Measurements from ENCODE around the gene FADS2. TPM values are rescaled to one million over a fixed set of nuclear protein-coding genes. Genes with fewer than 3 reads are reported as not detected.

FADS2 gene
- polyA plus RNA-seq, 3 donors from 2014 or later: 21.9 to 28.7 (median 22.0) TPM

GRCh38 chr11:61802605-61803004, 25.5 kb upstream of the FADS2 start:
- Mint-ChIP-seq H3K4me1 (peaks cover 0 to 3% of the 10 kb centered on the region in 2 donors), H3K9me3 (no peaks in the 10 kb centered on the region), H3K4me3 (no peak overlapping the region), H3K27ac (no peak overlapping the region), H3K27me3 (ENCODE audit: low read depth in 3 of 3) (peaks cover 0 to 3% (median 0%) of the 10 kb centered on the region in 3 donors), H3K36me3 (peaks cover 0 to 7% (median 4%) of the 10 kb centered on the region in 3 donors)
- DNase-seq: no peak

GRCh38 chr11:61803889-61804647, 24.0 kb upstream of the FADS2 start:
- H3K4me1 Mint-ChIP-seq: peaks cover 0 to 3% of the 10 kb centered on the region in 2 donors
- H3K27ac Mint-ChIP-seq: peak overlapping the region in 3 of 6 donors; percentile 23 to 43 (median 31)
- H3K4me3 Mint-ChIP-seq: no peak overlapping the region
- H3K27me3 Mint-ChIP-seq (ENCODE audit: low read depth in 3 of 3): peaks cover 0 to 1% (median 0%) of the 10 kb centered on the region in 3 donors
- H3K9me3 Mint-ChIP-seq: no peaks in the 10 kb centered on the region
- no peak for DNase-seq
- peaks cover 0 to 7% (median 7%) of the 10 kb centered on the region in 3 donors for H3K36me3 Mint-ChIP-seq

GRCh38 chr11:61805146-61805545, 23.0 kb upstream of the FADS2 start:
- no peak for DNase-seq
- H3K27me3 Mint-ChIP-seq (ENCODE audit: low read depth in 3 of 3): peaks cover 0 to 1% (median 0%) of the 10 kb centered on the region in 3 donors
- no peak overlapping the region for H3K27ac Mint-ChIP-seq
- H3K9me3 Mint-ChIP-seq: no peaks in the 10 kb centered on the region
- peaks cover 0 to 10% (median 7%) of the 10 kb centered on the region in 3 donors for H3K36me3 Mint-ChIP-seq
- H3K4me1 Mint-ChIP-seq: peaks cover 0 to 3% of the 10 kb centered on the region in 2 donors
- H3K4me3 Mint-ChIP-seq: no peak overlapping the region

GRCh38 chr11:61806785-61807184, 21.3 kb upstream of the FADS2 start:
- Mint-ChIP-seq H3K4me1 (no peaks in the 10 kb centered on the region), H3K36me3 (peaks cover under 1 to 14% (median 7%) of the 10 kb centered on the region in 3 donors), H3K4me3 (no peak overlapping the region), H3K27me3 (ENCODE audit: low read depth in 3 of 3) (peaks cover 0 to 1% (median 0%) of the 10 kb centered on the region in 3 donors), H3K9me3 (no peaks in the 10 kb centered on the region), H3K27ac (no peak overlapping the region)
- no peak for DNase-seq

- Mint-ChIP-seq H3K36me3 (peaks cover 0 to 9% (median 4%) of the 10 kb centered on the region in 3 donors), H3K4me3 (no peak overlapping the region), H3K27ac (no peak overlapping the region), H3K4me1 (peaks cover 7 to 8% of the 10 kb centered on the region in 2 donors), H3K9me3 (no peaks in the 10 kb centered on the region), H3K27me3 (ENCODE audit: low read depth in 3 of 3) (peaks cover 2% of the 10 kb centered on the region in 3 donors)
- DNase-seq: no peak
Measured at GRCh38 chr11:61810671-61811175, 17.4 kb upstream of the FADS2 start.

- H3K4me3 Mint-ChIP-seq: no peak overlapping the region
Measured at GRCh38 chr11:61811831-61812230, 16.3 kb upstream of the FADS2 start.

GRCh38 chr11:61812736-61813411, 15.2 kb upstream of the FADS2 start:
- peaks cover 0 to 9% (median 4%) of the 10 kb centered on the region in 3 donors for H3K36me3 Mint-ChIP-seq
- H3K9me3 Mint-ChIP-seq: no peaks in the 10 kb centered on the region
- H3K27me3 Mint-ChIP-seq (ENCODE audit: low read depth in 3 of 3): peaks cover 4% of the 10 kb centered on the region in 3 donors
- peak overlapping the region in 1 of 6 donors; percentile 21 for H3K27ac Mint-ChIP-seq
- H3K4me1 Mint-ChIP-seq: peaks cover 13 to 22% of the 10 kb centered on the region in 2 donors
- DNase-seq: no peak
- peak overlapping the region in 1 of 5 donors; percentile 7 for H3K4me3 Mint-ChIP-seq

More at GRCh38 chr11:61811831-61812230, 16.3 kb upstream of the FADS2 start:
- peaks cover 10 to 14% of the 10 kb centered on the region in 2 donors for H3K4me1 Mint-ChIP-seq
- no peak for DNase-seq
- H3K36me3 Mint-ChIP-seq: peaks cover 0 to 9% (median 4%) of the 10 kb centered on the region in 3 donors
- H3K27ac Mint-ChIP-seq: peak overlapping the region in 1 of 6 donors; percentile 22
- H3K27me3 Mint-ChIP-seq (ENCODE audit: low read depth in 3 of 3): peaks cover 3 to 4% (median 4%) of the 10 kb centered on the region in 3 donors
- no peaks in the 10 kb centered on the region for H3K9me3 Mint-ChIP-seq

GRCh38 chr11:61814247-61814957, 13.7 kb upstream of the FADS2 start:
- Mint-ChIP-seq H3K36me3 (peaks cover 0 to 7% (median 4%) of the 10 kb centered on the region in 3 donors), H3K27ac (peak overlapping the region in 5 of 6 donors; percentile 25 to 93 (median 71)), H3K4me1 (peaks cover 13 to 22% of the 10 kb centered on the region in 2 donors), H3K27me3 (ENCODE audit: low read depth in 3 of 3) (peaks cover 4% of the 10 kb centered on the region in 3 donors), H3K4me3 (peak overlapping the region; percentile 89 to 96 (median 95)), H3K9me3 (no peaks in the 10 kb centered on the region)
- DNase-seq: peak; percentile 23 to 31 (median 30)

- peak overlapping the region; percentile 89 to 96 (median 95) for H3K4me3 Mint-ChIP-seq
- peak; percentile 46 to 54 (median 50) for DNase-seq
Measured at GRCh38 chr11:61814958-61815789, 12.9 kb upstream of the FADS2 start.

GRCh38 chr11:61815790-61816735, 12.0 kb upstream of the FADS2 start:
- peak overlapping the region; percentile 48 to 93 (median 86) for H3K27ac Mint-ChIP-seq
- peak overlapping the region; percentile 89 to 96 (median 95) for H3K4me3 Mint-ChIP-seq
- H3K9me3 Mint-ChIP-seq: no peaks in the 10 kb centered on the region
- peaks cover 0 to 4% (median 0%) of the 10 kb centered on the region in 3 donors for H3K36me3 Mint-ChIP-seq
- peak; percentile 49 to 60 (median 51) for DNase-seq
- H3K27me3 Mint-ChIP-seq (ENCODE audit: low read depth in 3 of 3): peaks cover 4% of the 10 kb centered on the region in 3 donors
- H3K4me1 Mint-ChIP-seq: peaks cover 13 to 22% of the 10 kb centered on the region in 2 donors

More at GRCh38 chr11:61814958-61815789, 12.9 kb upstream of the FADS2 start:
- H3K4me1 Mint-ChIP-seq: peaks cover 13 to 22% of the 10 kb centered on the region in 2 donors
- peaks cover 0 to 4% (median 3%) of the 10 kb centered on the region in 3 donors for H3K36me3 Mint-ChIP-seq
- peaks cover 4% of the 10 kb centered on the region in 3 donors for H3K27me3 Mint-ChIP-seq (ENCODE audit: low read depth in 3 of 3)
- H3K27ac Mint-ChIP-seq: peak overlapping the region; percentile 51 to 93 (median 86)
- H3K9me3 Mint-ChIP-seq: no peaks in the 10 kb centered on the region

- no peaks in the 10 kb centered on the region for H3K9me3 Mint-ChIP-seq
- H3K4me1 Mint-ChIP-seq: peaks cover 13 to 22% of the 10 kb centered on the region in 2 donors
- peaks cover 3 to 4% (median 4%) of the 10 kb centered on the region in 3 donors for H3K27me3 Mint-ChIP-seq (ENCODE audit: low read depth in 3 of 3)
- peak within 1 kb of the TSS; percentile 89 to 96 (median 95) for H3K4me3 Mint-ChIP-seq
- DNase-seq: peak; percentile 77 to 78 (median 78)
- peaks cover 0 to 2% (median 0%) of the 10 kb centered on the region in 3 donors for H3K36me3 Mint-ChIP-seq
- peak within 1 kb of the TSS; percentile 48 to 93 (median 86) for H3K27ac Mint-ChIP-seq
Measured at GRCh38 chr11:61816736-61817455, 11.2 kb upstream of the FADS2 start, which contains the start of gene FADS1. FADS1 (minus strand) TSS chr11:61817003; CDS start chr11:61816929, 74 bp downstream.
